Ectodermal cell (in vitro differentiated cells): ENCODE measurements around the gene SAP30.

Experiments
- H3K27ac ChIP-seq: 2 replicates; pipeline ENCODE4 v1.7.0; 2013; ENCODE audit warnings: mild to moderate bottlenecking, low read depth, low read length; ENCODE audit not compliant: insufficient read depth, poor library complexity, severe bottlenecking
- H3K27me3 ChIP-seq: 2 replicates; pipeline ENCODE4 v1.7.0; 2013; ENCODE audit warnings: mild to moderate bottlenecking, low read length; ENCODE audit not compliant: insufficient read depth, control insufficient read depth, poor library complexity, severe bottlenecking
- H3K36me3 ChIP-seq: one replicate; pipeline ENCODE4 v1.7.0; 2013; ENCODE audit warnings: low read length; ENCODE audit not compliant: control insufficient read depth, insufficient read depth
- H3K4me1 ChIP-seq: one replicate; pipeline ENCODE4 v1.7.0; 2013; ENCODE audit warnings: low read length; ENCODE audit not compliant: control insufficient read depth, insufficient read depth
- H3K4me3 ChIP-seq: 2 replicates; pipeline ENCODE4 v1.7.0; 2013; ENCODE audit warnings: low read depth, low read length, control low read depth; ENCODE audit not compliant: insufficient read depth
- H3K9me3 ChIP-seq: 2 replicates; pipeline ENCODE4 v1.7.0; 2013; ENCODE audit warnings: mild to moderate bottlenecking, low read length, moderate library complexity; ENCODE audit not compliant: control insufficient read depth
- WGBS, 2 experiments: methylation state at CpG; one replicate each; pipeline ENCODE4 v1.1.7; 2013; ENCODE audit warnings: missing lambda C conversion rate in 2 of 2; 5-methylcytosine and 5-hydroxymethylcytosine counted together

The SAP30 gene

DNA sequence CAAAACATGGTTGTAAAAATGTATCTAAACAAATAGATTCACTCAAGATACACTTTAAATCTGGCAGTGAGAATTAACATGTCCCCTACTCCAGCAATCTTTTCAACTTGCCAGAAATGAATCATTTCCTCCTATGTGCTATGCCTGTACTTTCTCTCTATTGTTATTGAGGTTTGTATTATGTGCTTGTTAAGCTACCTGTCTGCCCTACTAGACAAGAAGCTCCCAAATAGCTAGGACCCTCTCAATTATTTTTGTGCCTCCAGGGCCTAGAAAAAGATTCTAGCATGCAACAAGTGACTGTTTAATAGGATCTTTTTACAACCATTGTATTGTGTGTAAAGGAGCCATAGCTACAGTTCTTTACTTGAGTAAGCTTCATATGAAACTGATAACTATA is 3.5 kb upstream of the SAP30 start:
- Histone ChIP-seq H3K27me3 (no peaks in the 10 kb centered on the region), H3K27ac (no peak overlapping the region), H3K4me3 (no peak overlapping the region), H3K4me1 (no peaks in the 10 kb centered on the region), H3K9me3 (no peaks in the 10 kb centered on the region), H3K36me3 (no peaks in the 10 kb centered on the region)

DNA sequence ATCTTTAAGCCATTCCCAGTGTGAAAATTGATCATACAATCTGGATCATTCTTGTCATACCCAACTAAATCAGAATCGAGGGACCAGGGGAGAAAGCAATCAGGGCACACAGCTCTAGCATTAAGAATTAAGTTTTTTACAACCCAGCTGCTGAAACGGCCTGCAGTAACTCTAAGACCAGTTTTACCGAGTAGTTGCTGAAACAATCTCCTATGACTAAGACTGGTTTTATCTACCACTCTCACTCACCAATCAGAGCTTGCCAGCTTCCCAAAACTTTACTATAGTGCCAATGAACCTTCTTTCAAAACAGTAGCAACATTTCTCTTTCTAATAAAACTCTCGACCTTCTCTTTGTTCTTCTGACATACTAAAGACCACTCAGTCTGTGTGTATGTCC is 2.8 kb upstream of the SAP30 start:
- Histone ChIP-seq H3K27me3 (no peaks in the 10 kb centered on the region), H3K27ac (no peak overlapping the region), H3K9me3 (no peaks in the 10 kb centered on the region), H3K4me1 (no peaks in the 10 kb centered on the region), H3K4me3 (no peak overlapping the region), H3K36me3 (no peaks in the 10 kb centered on the region)
- 82 to 87% methylated on average over 4 of the region's 4 CpGs for WGBS, 2 experiments

DNA sequence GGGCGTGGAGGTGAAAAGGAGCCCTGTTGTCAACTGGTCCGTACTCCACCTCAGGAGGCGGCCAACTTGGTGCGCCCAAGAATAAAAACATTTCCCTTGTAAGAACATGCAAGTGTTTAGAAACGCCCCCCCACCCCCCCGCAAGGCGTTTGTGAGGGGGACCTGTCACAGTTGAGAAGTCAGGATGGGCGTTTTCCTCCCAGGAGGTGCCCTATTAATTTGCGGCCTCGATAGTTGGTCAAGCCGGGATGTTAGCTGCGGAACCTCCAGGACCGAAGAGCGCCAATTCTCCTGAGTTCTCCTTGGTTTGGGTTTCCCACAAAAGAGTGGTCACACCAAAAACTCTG is 651 bp upstream of the SAP30 start:
- Histone ChIP-seq H3K4me3 (peak overlapping the region; percentile 74), H3K9me3 (no peaks in the 10 kb centered on the region), H3K4me1 (no peaks in the 10 kb centered on the region), H3K27me3 (no peaks in the 10 kb centered on the region), H3K36me3 (no peaks in the 10 kb centered on the region), H3K27ac (peak overlapping the region; percentile 56)
- WGBS, 2 experiments, result 0% methylated on average over 14 of the region's 14 CpGs

DNA sequence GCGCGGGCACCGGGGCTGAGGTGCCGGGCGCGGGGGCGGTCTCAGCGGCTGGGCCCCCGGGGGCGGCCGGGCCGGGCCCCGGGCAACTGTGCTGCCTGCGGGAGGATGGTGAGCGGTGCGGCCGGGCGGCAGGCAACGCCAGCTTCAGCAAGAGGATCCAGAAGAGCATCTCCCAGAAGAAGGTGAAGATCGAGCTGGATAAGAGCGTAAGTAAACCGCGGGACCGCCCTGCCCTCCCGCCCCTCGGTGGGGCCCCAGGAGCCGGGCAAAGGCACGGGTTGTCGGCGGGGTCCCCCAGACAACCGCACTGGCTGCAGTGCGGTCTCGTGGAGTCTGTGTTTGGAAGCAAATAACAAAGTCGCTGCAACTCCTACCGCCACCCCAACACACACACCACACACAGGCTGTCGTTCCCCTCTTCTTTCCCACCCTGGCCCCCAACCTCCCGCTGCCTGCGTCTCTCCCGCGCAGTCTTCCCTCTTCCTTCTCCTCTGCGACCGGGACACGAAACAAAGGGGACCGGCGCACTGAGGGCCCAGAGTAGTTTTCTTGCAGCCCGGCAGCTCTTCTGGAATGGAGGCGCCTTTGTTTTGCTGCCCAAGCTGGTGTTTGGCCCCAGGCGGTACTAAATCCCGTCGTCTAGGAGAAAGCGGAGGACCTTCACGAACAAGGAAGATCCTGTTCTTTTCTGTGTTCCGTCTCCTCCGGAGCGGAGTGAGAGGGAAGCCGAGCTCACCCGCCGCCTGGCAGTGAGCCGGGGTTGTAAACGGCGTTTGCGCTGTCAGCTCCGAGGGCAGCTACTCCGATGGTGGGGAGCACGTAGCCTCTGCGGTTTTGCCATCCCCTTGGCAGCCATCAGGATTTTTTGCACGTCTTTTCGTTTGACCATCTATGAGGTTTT is 788 bp downstream of the SAP30 start:
- 0% methylated on average over 68 of the region's 68 CpGs for WGBS, 2 experiments
- Histone ChIP-seq H3K4me1 (no peaks in the 10 kb centered on the region), H3K4me3 (peak overlapping the region; percentile 74), H3K9me3 (no peaks in the 10 kb centered on the region), H3K27ac (peak overlapping the region; percentile 94), H3K36me3 (no peaks in the 10 kb centered on the region), H3K27me3 (no peaks in the 10 kb centered on the region)

DNA sequence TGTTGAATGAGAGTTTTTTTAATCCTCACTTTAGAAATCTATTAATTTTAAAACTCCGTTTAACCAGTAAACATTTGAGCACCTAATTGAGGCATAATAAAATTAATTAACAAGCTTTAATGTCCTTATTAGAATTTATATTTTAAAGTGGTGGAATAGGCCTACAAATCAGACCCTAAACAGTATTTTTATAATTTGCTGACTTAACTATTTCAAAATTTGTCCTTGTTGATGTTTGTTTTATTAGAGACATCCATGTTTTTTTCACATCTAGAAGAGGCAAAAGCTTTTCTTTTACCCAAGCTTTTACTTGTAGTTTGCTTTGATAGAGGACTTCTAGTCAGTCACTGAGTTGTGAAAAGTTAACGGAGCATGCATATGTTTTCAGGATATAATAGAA is 3.8 kb downstream of the SAP30 start:
- no peak overlapping the region for H3K27ac ChIP-seq
- no peaks in the 10 kb centered on the region for H3K4me1 ChIP-seq
- no peaks in the 10 kb centered on the region for H3K9me3 ChIP-seq
- WGBS, 2 experiments, result 100% methylated on average over 1 of the region's 2 CpGs; no CpG with 5 or more reads in 1 of the 2 experiments
- no peak overlapping the region for H3K4me3 ChIP-seq
- H3K36me3 ChIP-seq, result peaks cover 5% of the 10 kb centered on the region
- H3K27me3 ChIP-seq, result no peaks in the 10 kb centered on the region

DNA sequence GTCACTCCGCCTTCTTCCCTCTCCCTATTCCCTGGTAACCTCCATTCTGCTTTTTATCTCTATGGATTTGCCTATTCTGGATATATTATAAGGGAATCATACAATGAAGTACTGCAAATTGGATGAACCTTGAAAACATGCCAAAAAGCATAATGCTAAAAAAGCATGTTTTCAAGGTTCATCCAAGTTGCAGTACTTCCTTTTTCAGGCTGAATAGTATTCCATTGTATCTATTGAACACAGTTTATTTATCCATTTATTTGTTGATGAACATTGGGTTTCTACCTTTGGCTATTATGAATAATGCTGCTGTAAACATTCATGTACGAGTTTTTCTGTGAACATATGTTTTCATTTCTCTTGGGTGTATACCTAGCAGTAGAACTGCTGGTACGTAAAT is 9.2 kb downstream of the SAP30 start:
- no peaks in the 10 kb centered on the region for H3K4me1 ChIP-seq
- no peak overlapping the region for H3K4me3 ChIP-seq
- no peak overlapping the region for H3K27ac ChIP-seq
- no peaks in the 10 kb centered on the region for H3K9me3 ChIP-seq
- peaks cover 5% of the 10 kb centered on the region for H3K36me3 ChIP-seq
- H3K27me3 ChIP-seq, result no peaks in the 10 kb centered on the region
- 96 to 97% methylated on average over 3 of the region's 3 CpGs for WGBS, 2 experiments

DNA sequence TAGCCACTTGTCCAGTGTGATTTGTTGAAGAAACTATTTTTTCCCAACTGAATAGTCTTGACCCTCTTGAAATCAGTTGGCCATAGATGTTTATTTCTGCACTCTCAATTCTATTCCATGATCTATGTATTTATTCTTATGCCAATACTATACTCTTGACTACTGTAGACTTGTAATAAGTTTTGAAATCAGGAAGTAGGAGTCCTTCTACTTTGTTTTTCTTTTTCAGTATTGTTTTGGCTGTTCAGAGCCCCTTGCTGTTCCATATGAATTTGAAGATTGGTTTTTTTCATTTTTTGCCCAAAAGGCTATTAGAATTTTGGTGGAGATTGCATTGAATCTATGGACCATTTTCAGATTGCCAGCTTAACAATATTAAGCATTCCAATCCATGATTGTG is 10.2 kb downstream of the SAP30 start:
- no peak overlapping the region for H3K27ac ChIP-seq
- H3K36me3 ChIP-seq, result peaks cover 5% of the 10 kb centered on the region
- H3K4me1 ChIP-seq, result no peaks in the 10 kb centered on the region
- H3K4me3 ChIP-seq, result no peak overlapping the region
- H3K9me3 ChIP-seq, result no peaks in the 10 kb centered on the region
- no peaks in the 10 kb centered on the region for H3K27me3 ChIP-seq

DNA sequence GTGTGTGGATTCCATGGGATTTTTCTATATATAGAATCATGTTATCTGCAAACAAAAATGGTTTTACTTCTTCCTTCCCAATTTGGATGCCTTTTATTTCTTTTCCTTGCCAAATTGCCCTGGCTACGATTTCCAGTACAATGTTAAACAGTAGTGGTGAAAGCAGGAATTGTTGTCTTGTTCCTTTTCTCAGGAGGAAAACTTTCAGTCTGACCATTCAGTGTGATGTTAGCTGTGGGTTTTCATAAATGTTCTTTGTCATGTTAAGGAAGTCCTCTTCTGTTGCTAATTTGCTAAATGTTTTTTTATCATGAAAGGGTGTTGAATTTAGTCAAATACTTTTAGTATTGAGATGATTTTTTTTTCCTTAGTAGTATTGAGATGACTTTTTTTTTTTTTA is 10.9 kb downstream of the SAP30 start:
- 36 to 38% methylated on average over 1 of the region's 1 CpG for WGBS, 2 experiments
- peaks cover 5% of the 10 kb centered on the region for H3K36me3 ChIP-seq

DNA sequence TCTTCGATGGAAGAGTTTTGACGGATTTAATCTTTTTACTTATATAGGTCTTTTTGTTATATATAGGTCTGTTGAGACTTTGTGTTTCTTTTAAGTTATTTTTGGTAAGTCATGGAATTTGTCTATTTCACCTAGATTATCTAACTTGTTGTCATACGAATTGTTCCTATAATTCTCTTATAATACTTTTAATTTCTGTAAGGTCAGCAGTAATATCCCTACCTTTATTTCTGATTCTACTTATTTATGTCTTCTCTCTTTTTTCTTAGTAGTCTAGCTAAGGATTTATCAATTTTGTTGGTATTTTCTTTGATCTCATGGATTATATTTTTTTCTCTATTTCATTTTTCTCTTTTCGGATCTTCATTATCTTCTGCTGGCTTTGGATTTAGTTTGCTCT is 11.6 kb downstream of the SAP30 start:
- Histone ChIP-seq H3K36me3 (peaks cover 5% of the 10 kb centered on the region), H3K27me3 (no peaks in the 10 kb centered on the region), H3K4me3 (no peak overlapping the region), H3K27ac (no peak overlapping the region), H3K9me3 (no peaks in the 10 kb centered on the region), H3K4me1 (no peaks in the 10 kb centered on the region)
- 92 to 100% methylated on average over 1 to 2 of the region's 4 CpGs for WGBS, 2 experiments

More for the DNA sequence above, 10.9 kb downstream of the SAP30 start:
- H3K27ac ChIP-seq, result no peak overlapping the region
- H3K4me3 ChIP-seq, result no peak overlapping the region
- no peaks in the 10 kb centered on the region for H3K4me1 ChIP-seq
- H3K9me3 ChIP-seq, result no peaks in the 10 kb centered on the region
- H3K27me3 ChIP-seq, result no peaks in the 10 kb centered on the region

DNA sequence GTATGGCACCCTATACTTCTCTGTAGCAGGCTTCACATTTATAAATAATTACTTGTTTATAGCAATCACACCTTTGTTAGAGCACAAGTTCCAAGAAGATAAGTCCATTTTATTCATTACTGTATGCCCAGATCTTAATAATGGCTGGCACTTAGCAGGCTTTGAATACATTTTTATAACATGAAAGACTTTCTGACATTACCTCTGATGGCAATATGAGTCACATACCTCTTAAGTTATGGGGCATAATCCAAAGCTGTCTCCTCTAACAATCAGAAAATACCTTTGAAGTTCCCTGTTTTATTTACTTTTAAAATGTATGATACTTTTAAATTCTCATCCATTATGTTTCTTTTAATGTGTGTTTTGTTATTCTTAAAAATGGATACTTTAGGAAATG is 16.0 kb downstream of the SAP30 start:
- H3K27ac ChIP-seq, result no peak overlapping the region
- no peaks in the 10 kb centered on the region for H3K36me3 ChIP-seq
- no peaks in the 10 kb centered on the region for H3K9me3 ChIP-seq
- no peaks in the 10 kb centered on the region for H3K27me3 ChIP-seq
- H3K4me3 ChIP-seq, result no peak overlapping the region
- H3K4me1 ChIP-seq, result no peaks in the 10 kb centered on the region

DNA sequence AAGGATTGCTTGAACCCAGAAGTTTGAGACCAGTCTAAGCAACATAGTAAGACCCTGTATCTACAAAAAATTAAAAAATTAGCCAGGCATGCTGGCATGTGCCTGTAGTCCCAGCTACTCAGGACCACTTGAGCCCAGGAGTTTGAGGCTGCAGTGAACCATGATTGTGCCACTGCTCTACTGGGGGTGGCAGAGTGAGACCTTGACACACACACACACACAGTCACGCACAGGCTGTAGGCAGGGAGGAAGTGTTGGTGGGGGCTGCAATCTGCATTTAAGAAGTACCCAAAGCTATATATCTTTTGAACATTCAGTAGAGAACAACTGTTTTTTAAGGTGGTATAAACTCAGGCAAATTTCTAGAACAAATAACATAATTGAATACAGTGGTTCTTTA is 20.9 kb downstream of the SAP30 start:
- H3K4me1 ChIP-seq, result no peaks in the 10 kb centered on the region
- H3K27ac ChIP-seq, result no peak overlapping the region
- no peaks in the 10 kb centered on the region for H3K27me3 ChIP-seq
- no peaks in the 10 kb centered on the region for H3K36me3 ChIP-seq
- H3K4me3 ChIP-seq, result no peak overlapping the region
- no peaks in the 10 kb centered on the region for H3K9me3 ChIP-seq
- 100% methylated on average over 1 of the region's 1 CpG; no CpG with 5 or more reads in 1 of the 2 experiments for WGBS, 2 experiments
